GM12875 (cell line): ENCODE measurements around the gene PI4KA.

Source experiments
- H3K4me3 ChIP-seq: one replicate; pipeline ENCODE4 v1.5.1; 2011; ENCODE audit warnings: low read depth, low read length, control low read depth
- CTCF ChIP-seq: IDR thresholded peaks from 2 replicates; pipeline ENCODE4 v1.5.1; 2011; ENCODE audit warnings: low read depth, mild to moderate bottlenecking, control low read depth, inconsistent platforms, low read length, moderate library complexity, borderline replicate concordance; ENCODE audit not compliant: insufficient read depth

The PI4KA gene

GRCh38 chr22:20764729-20765128, 93.9 kb downstream of the PI4KA start:
- H3K4me3 ChIP-seq: no peak overlapping the region
- TF ChIP-seq CTCF: no peak

GRCh38 chr22:20764471-20764720, 94.2 kb downstream of the PI4KA start:
- TF ChIP-seq CTCF: no peak
- H3K4me3 ChIP-seq: no peak overlapping the region

GRCh38 chr22:20763630-20764470, 94.8 kb downstream of the PI4KA start:
- TF ChIP-seq CTCF: no peak
- H3K4me3 ChIP-seq: no peak overlapping the region

DNA sequence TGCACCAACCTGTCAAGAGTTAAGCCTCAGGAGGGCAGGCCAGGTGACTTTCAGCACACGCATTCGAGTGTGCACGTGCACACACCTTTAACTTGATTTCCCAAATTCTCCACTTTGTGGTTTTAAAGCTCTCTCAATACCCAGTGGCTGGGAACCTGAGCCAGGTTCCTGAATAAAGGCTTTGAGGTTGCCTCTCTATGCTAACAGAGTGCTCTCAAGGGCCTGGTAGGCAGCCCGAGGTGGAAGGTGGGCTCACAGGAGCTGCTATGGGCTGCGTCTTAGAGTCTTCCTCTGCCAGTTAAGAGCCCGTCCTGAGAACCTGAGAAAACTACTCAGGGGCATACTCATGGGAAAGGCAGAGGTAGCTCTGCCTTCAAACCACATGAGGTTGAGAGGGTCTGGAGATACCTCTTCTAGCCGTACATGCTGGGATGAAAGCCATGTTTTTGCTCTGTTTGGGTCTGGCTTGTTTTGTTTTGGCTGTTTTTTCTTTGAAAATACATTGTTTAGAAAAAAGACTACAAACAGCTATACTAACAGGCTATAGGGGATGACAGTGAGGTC, 96.3 kb downstream of the PI4KA start:
- no peak overlapping the region for H3K4me3 ChIP-seq

GRCh38 chr22:20761536-20761935, 97.1 kb downstream of the PI4KA start:
- no peak for TF ChIP-seq CTCF
- H3K4me3 ChIP-seq: no peak overlapping the region

More for the DNA sequence above, 96.3 kb downstream of the PI4KA start:
- no peak for TF ChIP-seq CTCF

DNA sequence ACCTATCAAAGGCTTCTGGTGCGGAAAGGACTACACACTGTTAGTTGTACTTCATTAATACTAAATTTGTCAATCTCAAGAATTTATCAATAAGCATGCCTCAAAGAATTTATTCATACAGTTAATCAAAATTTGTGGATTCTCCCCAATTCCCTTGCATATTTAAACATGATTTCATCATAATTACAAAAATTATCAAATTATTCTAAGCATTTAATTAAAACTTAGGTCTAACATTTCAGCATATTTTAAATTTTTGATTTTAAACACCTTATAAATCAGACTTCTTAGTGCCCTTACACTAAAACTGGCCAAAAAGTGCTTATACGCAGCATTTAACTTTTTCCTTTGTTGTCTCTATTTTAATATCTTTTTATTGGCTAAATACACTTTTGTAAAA, 98.5 kb downstream of the PI4KA start:
- no peak for TF ChIP-seq CTCF
- H3K4me3 ChIP-seq: no peak overlapping the region

DNA sequence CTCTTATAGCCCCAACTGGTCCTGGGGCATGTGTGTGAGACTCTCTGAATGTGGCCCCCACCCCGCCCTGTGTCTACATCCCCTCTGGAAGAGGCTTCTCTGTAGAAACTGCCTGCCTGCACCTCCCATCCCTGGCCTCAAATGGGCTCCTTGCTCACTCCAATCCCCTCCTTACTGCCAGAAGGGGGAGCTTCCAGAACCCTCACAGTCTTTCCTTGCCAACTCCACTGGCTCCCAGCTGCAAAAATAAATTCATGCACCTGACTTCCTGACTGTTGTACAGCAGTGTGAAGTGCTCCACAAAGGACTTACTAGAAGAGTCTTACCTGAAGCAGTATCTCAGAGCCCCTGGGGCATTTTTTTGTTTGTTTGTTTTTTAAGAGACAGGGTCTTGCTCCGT, 99.9 kb downstream of the PI4KA start:
- no peak for TF ChIP-seq CTCF
- H3K4me3 ChIP-seq: no peak overlapping the region
